ENCODE measurements around the gene XXYLT1.

DNA sequence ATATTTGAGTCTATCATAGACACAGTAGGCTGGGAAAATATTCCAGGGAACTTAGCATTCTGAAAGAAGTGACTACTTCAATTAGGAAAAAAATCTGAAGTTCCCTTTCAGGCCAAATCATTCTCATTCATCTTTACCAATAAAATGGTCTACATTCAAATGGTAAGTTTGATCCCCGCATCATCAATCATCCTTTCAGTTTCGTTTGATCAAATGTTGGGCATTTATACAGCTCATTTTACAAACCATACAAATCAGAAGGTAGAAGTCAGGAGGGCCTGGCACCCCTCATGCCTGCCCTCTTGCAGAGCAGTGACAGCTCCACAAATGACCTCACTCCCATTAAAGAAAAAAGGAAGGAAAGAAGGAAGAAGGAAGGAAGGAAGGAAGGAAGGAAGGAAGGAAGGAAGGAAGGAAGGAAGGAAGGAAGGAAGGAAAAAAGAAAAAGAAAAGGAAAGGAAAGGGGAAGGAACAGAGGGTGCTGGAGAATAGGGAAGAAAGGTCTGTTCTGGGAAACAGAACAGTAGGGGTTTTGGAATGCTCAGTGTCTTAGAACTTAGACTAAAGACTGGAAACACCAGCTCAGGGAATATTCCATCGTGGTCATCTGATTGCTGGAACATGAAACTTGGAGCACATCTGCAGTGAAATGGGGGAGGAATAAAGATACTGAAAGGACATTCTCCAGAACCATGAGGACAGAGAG lies 86.1 kb downstream of the XXYLT1 start:
- TF ChIP-seq, protein P1, sequence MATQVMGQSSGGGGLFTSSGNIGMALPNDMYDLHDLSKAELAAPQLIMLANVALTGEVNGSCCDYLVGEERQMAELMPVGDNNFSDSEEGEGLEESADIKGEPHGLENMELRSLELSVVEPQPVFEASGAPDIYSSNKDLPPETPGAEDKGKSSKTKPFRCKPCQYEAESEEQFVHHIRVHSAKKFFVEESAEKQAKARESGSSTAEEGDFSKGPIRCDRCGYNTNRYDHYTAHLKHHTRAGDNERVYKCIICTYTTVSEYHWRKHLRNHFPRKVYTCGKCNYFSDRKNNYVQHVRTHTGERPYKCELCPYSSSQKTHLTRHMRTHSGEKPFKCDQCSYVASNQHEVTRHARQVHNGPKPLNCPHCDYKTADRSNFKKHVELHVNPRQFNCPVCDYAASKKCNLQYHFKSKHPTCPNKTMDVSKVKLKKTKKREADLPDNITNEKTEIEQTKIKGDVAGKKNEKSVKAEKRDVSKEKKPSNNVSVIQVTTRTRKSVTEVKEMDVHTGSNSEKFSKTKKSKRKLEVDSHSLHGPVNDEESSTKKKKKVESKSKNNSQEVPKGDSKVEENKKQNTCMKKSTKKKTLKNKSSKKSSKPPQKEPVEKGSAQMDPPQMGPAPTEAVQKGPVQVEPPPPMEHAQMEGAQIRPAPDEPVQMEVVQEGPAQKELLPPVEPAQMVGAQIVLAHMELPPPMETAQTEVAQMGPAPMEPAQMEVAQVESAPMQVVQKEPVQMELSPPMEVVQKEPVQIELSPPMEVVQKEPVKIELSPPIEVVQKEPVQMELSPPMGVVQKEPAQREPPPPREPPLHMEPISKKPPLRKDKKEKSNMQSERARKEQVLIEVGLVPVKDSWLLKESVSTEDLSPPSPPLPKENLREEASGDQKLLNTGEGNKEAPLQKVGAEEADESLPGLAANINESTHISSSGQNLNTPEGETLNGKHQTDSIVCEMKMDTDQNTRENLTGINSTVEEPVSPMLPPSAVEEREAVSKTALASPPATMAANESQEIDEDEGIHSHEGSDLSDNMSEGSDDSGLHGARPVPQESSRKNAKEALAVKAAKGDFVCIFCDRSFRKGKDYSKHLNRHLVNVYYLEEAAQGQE (IDR thresholded peaks at IDR 0.05; ENCODE audit: low read depth, low read length), result no peak
- TF ChIP-seq POLR2AphosphoS5 (IDR thresholded peaks at IDR 0.05; ENCODE audit: low read length) (no peak), SUPT20H (IDR thresholded peaks at IDR 0.05; ENCODE audit: borderline replicate concordance, control insufficient read depth, low read depth, low read length) (no peak), POLR2A (IDR thresholded peaks at IDR 0.05; ENCODE audit: low read depth, low read length) (no peak), EZH2 (IDR thresholded peaks at IDR 0.05; ENCODE audit: borderline replicate concordance, control insufficient read depth, low read depth, low read length) (no peak), ATF7 (IDR thresholded peaks at IDR 0.05; ENCODE audit: low read depth) (no peak), GABPA (IDR thresholded peaks at IDR 0.05; ENCODE audit: low read depth) (no peak), CHD2 (IDR thresholded peaks at IDR 0.05; ENCODE audit: borderline replicate concordance, low read depth, low read length) (no peak), YY1 (IDR thresholded peaks at IDR 0.05; ENCODE audit: low read depth, low read length) (no peak), TAF1 (IDR thresholded peaks at IDR 0.05; ENCODE audit: borderline replicate concordance, low read depth, low read length) (no peak)
- TF ChIP-seq, protein P2, sequence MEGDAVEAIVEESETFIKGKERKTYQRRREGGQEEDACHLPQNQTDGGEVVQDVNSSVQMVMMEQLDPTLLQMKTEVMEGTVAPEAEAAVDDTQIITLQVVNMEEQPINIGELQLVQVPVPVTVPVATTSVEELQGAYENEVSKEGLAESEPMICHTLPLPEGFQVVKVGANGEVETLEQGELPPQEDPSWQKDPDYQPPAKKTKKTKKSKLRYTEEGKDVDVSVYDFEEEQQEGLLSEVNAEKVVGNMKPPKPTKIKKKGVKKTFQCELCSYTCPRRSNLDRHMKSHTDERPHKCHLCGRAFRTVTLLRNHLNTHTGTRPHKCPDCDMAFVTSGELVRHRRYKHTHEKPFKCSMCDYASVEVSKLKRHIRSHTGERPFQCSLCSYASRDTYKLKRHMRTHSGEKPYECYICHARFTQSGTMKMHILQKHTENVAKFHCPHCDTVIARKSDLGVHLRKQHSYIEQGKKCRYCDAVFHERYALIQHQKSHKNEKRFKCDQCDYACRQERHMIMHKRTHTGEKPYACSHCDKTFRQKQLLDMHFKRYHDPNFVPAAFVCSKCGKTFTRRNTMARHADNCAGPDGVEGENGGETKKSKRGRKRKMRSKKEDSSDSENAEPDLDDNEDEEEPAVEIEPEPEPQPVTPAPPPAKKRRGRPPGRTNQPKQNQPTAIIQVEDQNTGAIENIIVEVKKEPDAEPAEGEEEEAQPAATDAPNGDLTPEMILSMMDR (IDR thresholded peaks at IDR 0.05 in 2 of 3, conservative IDR thresholded peaks at IDR 0.05 in 1 of 3; ENCODE audit: control insufficient read depth in 2 of 3, extremely low read depth in 1 of 3, insufficient read depth in 1 of 3, low read depth in 3 of 3, low read length in 3 of 3), result no peak
- TF ChIP-seq, protein P3, sequence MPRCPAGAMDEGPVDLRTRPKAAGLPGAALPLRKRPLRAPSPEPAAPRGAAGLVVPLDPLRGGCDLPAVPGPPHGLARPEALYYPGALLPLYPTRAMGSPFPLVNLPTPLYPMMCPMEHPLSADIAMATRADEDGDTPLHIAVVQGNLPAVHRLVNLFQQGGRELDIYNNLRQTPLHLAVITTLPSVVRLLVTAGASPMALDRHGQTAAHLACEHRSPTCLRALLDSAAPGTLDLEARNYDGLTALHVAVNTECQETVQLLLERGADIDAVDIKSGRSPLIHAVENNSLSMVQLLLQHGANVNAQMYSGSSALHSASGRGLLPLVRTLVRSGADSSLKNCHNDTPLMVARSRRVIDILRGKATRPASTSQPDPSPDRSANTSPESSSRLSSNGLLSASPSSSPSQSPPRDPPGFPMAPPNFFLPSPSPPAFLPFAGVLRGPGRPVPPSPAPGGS (IDR thresholded peaks at IDR 0.05; ENCODE audit: borderline replicate concordance, insufficient read depth, low read depth, low read length, poor library complexity, severe bottlenecking), result no peak
- TF ChIP-seq, protein P4, sequence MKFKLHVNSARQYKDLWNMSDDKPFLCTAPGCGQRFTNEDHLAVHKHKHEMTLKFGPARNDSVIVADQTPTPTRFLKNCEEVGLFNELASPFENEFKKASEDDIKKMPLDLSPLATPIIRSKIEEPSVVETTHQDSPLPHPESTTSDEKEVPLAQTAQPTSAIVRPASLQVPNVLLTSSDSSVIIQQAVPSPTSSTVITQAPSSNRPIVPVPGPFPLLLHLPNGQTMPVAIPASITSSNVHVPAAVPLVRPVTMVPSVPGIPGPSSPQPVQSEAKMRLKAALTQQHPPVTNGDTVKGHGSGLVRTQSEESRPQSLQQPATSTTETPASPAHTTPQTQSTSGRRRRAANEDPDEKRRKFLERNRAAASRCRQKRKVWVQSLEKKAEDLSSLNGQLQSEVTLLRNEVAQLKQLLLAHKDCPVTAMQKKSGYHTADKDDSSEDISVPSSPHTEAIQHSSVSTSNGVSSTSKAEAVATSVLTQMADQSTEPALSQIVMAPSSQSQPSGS (IDR thresholded peaks at IDR 0.05; ENCODE audit: low read length), result no peak
